DMS153 treated with DMSO at 0.1 percent for 48 hours (cell line): ENCODE measurements around the gene KRTAP5-3.
"Not testable (repeated sequence)": the region's sequence is repeated elsewhere in the genome, so short reads cannot be mapped to it uniquely, and the experiment has no call there.

Experiments
- DNase-seq: peaks from one replicate; lab custom pipeline; 2025; ENCODE audit not compliant: unreplicated experiment; lab: John Stamatoyannopoulos, UW

KRTAP5-3 gene

DNA sequence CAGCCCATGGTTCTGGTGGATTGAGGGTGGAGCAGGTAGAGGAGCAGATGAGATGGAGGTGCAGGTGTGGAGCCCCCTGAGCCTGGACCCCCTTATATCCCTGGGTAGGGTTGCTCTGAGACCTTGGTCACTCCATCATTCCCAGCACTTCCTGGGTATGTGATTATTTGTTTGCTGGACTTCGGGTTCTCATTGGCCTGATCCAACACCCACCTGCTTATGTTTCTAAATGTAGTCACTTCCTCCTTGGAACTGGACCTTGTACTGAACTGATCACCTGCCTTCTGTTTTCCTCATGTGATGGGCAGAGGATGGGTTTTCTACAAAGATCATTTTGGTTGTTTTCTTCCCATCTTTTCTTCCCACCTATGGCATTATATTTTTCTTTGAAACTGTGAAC lies 13.8 kb upstream of the KRTAP5-3 start, which contains the start of gene KRTAP5-4:
Gene KRTAP5-4 (minus strand): TSS at position 53 of the 400 bp plus-strand sequence. CDS start 45 bp downstream, at position 8.
- DNase-seq, result no peak

DNA sequence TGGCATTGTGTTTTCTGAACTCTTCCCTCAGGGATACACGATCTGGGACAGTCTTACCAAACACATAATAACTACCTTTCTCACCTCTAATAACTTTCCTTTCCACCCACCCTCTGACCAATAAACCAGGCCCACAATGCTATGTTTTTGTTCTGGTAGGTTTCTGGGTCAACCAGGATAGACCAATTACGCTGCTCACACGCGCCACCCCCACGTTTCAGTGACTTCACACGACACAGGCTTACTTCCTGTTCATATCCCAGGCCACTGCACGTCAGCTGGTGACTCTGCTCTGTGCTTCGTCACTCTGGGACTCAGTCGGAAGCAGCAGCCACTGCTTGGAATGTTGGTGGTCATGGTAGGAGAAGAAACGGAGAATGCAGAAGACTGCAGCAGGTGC lies 11.2 kb upstream of the KRTAP5-3 start:
- DNase-seq, result no peak

DNA sequence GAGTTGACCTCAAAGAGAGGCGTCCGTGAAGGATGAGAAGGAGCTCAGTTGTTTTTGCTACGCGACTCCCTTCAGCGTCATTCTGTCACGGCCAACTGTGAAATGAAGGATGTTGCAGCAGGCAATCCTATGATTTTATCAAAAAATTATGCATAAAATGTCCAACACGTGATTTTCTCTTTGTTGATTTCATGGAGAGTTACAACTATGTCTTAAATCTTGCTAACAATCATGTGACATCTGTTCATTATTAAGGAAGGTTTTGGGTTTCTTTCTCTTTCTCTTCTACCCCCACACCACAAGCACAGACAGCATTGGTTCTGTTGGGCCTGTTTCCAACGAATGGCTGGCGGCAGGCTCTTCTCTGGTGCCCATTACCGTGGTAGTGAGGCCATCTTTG lies 10.0 kb upstream of the KRTAP5-3 start:
- no peak for DNase-seq

DNA sequence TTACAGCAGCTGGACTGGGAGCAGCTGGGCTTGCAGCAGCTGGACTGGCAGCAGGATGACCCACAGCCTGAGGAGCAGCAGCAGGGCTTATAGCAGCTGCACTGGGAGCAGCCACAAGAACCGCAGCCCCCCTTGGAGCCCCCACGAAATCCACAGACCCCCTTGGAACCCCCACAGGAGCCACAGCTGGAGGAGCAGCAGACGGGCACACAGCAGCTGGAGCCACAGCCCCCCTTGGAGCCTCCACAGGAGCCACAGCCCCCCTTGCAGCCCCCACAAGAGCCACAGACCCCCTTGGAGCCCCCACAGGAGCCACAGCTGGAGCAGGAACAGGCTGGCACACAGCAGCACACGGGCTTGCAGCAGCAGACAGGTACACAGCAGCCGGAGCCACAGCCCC lies 362 bp downstream of the KRTAP5-3 start:
- DNase-seq, result not testable (repeated sequence)

DNA sequence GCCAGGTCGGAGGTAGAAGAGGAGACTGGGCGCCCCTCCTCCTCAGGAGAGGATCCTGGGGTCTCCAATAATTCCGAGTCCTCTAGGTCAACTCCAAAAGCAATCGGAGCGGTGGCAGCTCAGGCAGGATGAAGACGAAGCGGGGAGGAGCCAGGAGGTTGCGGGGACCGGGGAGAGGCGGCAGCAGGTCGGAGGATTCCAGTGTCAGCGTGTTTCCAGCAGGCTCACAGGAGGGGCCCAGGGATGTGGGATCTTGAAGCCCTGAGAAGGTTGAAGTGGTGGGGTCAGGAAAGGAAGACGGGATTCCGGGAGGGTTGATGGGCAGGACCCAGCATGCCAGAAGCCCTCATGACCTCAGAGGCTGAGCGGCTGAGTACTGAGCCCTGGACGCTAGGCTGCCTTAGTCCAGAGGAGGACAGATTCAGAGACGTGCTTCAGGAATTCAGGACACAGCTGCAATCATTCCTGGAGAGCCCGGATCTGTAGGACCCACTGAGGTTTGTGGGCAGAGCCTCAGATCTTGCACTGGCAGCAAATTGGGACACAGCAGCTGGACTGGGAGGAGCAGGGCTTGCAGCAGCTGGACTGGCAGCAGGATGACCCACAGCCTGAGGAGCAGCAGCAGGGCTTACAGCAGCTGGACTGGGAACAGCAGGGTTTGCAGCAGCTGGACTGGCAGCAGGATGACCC lies 962 bp downstream of the KRTAP5-3 start:
- DNase-seq, result not testable (repeated sequence)

DNA sequence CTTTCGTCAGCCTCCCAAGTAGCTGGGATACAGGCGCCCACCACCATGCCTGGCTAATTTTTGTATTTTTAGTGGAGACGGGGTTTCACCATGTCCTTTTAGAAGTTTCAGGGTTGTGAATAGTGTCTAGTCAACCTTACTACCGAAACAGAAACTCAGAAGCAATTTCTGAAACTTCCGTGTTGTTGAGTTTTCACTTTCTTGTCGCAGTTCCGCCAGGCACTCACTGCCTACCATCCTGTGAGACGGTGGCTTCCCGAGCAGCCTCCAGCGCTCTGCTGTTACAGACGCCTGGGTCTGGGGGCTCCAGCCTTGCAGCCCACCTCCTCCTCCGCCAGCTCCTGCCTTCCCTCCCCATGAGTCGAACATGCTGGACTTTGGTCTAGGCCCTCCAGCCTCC lies 2.3 kb downstream of the KRTAP5-3 start:
- not testable (repeated sequence) for DNase-seq

DNA sequence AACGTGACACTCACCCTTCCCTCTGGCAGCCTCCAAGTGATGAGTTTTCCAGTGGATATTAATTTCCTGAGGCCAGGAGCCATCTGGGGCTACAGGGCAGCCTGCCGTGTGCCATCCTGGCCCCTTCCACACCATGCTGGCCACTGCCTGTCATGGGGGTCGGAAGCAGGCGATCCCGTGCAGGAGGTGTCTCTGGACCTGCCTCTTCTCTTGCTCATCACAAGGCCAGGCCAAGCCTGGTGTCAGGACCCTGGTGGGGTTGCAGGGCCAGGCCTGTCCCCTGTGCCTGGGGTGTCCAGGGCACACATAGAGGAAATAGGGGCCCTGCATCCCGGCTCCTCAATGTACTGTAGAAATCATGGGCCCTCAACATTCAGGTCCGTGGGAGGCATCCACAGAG lies 3.6 kb downstream of the KRTAP5-3 start:
- no peak for DNase-seq

DNA sequence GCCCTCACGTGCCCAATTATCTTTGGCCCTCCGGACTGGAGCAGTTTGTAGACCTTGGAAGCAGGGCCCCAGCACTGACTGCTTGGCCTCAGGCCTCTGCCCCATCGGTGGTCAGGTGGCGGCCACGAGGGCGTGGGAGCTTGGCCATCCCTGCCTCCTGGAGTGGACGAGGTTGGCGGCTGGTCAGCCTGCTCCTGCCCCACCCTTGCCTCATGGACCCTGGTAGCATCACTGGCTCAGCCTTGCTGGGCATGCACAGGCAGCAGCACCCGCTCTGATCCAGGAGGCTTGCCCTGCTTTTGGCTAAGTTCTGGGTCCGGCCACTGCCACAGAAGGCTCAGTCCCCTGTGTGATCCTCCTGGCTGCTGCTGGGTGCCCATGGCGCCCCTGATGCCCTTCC lies 4.1 kb downstream of the KRTAP5-3 start:
- no peak for DNase-seq

DNA sequence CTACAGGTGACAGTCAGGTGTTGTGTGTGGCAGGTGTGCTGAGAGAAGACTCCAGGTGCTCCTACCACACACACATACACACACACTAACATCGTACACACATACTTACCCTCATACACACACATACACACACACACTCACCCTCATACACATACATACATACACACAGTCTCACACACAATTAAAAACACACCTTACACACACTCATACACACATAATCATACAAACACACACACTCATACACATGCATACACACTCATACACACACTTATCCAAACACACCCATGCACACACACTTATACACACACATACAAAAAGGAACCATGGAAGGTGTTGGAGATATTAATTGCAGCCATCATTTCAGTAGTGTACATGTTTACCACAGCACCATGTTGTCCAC lies 4.6 kb downstream of the KRTAP5-3 start:
- DNase-seq, result no peak

DNA sequence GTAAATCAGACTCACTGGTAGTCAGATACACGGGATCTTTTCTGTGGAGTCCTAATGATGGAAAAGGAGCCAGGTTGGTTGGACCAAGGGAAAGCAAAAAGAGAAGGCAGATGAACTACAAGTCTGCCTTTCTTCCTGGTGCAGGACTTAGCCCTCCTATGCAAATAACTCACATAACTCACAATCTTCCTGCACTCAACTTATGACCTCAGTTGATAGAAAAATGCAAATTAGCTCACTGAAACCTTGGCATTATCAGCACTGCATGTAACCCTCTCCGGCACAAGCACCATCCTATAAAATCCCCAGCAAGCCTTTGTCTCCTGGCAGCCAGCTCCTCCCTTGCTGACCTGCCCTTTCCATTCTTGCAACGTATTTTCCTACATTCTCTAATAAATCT lies 6.6 kb downstream of the KRTAP5-3 start:
- DNase-seq, result not testable (repeated sequence)

DNA sequence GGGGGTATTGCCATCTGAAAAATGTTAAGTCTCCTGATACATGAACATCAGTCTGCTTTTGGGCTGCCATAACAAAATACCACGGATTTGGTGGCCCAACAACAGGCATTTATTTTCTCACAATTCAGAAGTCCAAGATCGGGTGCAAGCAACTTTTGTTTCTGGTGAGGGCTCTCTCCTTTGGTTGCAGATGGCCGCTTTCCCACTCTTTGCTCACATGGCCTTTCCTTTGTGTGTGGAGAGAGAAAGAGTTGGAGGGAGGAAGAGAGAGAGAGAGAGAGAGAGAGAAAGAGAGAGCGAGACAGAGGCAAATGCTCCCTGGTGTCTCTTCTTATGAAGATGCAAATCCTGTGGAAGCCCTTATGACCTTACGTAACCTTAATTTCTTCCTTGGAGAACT lies 7.6 kb downstream of the KRTAP5-3 start:
- DNase-seq, result no peak

DNA sequence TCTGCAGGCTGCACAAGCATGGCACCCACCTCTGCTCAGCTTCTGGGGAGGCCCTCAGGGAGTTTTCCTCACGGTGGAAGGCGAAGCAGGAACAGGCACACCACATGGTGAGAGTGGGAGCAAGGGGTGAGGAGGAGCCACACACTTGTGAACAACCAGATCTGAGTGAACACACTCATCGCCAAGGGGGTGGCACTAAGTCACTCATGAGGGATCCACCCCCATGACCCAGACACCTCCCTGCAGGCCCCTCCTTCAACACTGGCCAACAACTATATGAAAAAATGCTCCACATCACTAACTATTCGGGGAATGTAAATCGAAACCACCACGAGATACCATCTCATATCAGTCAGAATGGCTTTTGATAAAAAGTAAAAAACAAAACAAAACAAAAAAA lies 9.4 kb downstream of the KRTAP5-3 start:
- no peak for DNase-seq

DNA sequence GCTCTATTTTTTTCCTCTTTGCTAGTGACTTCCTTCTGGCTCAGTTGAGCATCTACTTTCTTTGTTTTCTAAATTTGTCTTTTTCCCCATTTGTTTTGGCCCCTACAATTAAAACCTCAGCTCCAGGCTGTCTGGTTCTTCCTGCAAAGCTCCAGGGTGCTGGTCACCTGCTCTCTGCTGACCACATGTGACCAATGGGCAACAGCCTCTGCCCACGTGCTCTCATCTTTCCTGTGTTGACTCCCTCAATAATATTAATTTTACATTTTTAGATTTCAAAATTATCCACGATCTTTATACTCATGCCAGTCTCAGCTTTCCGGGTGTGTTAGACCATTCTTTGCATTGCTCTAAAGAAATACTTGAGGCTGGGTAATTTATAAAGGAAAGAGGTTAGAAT lies 9.9 kb downstream of the KRTAP5-3 start:
- DNase-seq, result not testable (repeated sequence)

DNA sequence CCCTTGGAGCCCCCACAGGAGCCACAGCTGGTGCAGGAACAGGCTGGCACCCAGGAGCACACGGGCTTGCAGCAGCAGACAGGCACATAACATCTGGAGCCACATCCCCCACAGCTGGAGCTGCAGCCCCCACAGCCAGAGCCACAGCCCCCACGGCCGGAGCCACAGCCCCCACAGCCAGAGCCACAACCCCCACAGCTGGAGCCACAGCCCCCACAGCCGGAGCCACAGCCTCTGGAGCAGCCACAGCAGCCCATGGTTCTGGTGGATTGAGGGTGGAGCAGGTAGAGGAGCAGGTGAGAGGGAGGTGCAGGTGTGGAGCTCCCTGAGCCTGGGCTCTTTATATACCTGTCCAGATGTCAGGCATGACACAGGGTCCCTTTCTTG lies 10.3 kb downstream of the KRTAP5-3 start, which contains the start of gene KRTAP5-2:
Gene KRTAP5-2 (minus strand): TSS at position 301 of the 387 bp plus-strand sequence. CDS start 44 bp downstream, at position 257.
- no peak for DNase-seq

DNA sequence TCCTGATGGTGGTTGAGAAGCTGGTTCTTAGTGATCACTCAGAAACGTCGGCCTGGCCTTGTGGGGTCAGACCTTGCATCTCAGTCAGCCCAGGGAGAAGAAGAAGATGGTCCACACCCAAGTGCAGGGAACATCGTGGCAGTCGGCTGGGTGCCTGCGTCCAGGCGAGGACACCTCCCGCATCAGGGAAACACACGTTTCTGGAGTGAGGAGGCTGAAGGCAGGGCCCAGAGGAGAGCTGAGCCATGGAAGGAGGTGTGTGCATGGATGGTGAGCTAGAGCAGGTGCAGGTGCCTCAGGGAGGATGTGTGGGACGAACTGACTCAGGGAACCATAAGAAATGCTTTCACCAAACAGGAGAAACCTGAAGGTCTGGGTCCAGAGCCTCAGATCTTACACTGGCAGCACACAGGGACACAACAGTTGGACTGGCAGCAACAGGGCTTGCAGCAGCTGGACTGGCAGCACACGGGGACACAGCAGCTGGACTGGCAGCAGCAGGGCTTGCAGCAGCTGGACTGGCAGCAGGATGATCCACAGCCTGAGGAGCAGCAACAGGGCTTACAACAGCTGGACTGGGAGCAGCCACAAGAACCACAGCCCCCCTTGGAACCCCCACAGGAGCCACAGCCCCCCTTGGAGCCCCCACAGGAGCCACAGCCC lies 10.8 kb downstream of the KRTAP5-3 start:
- DNase-seq, result no peak

DNA sequence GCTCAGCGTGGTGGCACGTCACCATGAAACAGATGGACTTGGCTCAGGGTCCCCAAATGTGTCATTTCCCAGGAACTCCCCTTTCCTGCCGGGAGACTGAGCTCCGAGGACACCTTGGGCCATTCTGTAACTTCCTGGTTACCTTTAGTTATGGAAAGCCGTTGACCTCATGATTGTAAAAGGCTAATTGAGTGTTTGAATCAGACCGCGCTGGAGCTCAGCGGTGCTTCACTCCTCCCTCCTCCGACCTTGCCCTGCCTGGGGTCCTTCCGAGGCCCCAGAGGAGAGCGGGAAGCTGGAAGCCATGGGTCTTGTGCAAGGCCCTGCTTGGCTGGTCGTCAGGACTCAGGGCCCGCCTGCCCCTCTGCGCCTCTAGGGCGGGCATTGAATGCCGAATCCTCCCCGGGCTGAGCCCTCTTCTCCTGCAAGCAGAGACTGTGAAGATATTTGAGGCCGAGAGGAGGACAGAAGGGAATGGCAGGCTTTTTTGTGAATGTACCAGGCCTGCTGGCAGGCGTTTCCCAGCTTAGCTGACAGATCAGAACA lies 11.6 kb downstream of the KRTAP5-3 start:
- not testable (repeated sequence) for DNase-seq

DNA sequence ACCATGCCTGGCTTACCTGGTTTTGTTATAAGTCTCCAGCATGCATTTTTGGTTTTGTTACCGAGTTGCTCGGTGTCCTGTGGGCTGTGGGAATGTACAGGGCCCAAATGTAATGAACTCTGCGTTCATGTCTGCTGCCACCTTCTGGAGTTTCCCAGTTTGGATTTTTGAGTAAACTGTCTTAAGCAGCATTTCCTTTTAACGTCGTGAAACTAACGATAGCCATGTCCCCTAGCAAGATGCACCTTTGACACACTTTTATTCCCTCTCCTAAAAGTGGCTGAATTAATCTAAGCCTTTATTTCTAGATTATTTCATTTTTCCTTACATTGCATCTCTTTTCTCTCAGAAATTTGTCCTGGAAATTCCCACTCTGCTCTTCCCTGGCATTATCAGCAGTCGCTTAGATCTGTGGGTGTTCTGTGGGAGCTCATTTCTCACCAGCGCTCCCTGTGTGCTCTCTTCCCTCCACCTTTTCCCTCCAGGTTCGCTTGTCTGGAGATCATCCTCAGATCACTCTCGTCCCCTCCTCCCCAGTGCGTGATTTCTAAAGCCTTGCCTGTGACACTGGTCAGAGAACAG lies 12.2 kb downstream of the KRTAP5-3 start:
- DNase-seq, result not testable (repeated sequence)

DNA sequence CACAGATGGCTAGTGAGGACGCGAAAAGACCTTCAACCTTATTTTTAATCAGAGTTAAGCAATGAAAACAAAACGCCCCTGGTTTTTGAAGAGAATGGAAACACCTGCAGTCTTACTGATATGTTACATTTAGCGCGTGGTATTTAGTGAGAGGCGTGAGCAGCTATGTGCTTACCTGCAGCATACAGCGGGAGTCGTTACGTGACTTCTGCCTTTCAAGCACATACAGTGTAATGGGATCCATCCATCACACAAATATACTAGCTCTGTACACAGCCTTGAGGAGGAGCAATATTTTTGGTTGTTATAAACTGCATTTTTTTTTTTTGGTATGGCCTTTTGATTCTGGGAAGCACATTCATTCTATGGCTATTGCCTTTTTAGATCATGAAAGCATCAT lies 15.6 kb downstream of the KRTAP5-3 start:
- DNase-seq, result no peak

DNA sequence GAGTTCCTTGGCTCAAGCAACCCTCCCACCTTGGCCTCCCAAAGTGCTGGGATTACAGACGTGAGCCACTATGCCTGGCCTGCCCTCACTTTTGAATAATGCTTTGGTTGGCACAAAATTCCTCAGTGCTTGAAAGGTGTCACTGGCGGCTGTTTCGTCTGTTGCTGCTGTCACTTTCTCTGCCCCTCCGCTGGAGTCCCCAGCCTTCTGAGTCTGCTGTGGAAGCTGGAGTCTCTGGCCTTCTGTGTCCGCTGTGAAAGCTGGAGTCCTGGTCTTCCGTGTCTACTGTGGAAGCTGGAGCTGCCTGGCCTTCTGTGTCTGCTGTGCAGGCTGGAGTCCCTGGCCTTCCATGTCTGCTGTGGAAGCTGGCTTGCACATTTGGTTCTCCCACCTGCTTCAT lies 18.3 kb downstream of the KRTAP5-3 start:
- no peak for DNase-seq

DNA sequence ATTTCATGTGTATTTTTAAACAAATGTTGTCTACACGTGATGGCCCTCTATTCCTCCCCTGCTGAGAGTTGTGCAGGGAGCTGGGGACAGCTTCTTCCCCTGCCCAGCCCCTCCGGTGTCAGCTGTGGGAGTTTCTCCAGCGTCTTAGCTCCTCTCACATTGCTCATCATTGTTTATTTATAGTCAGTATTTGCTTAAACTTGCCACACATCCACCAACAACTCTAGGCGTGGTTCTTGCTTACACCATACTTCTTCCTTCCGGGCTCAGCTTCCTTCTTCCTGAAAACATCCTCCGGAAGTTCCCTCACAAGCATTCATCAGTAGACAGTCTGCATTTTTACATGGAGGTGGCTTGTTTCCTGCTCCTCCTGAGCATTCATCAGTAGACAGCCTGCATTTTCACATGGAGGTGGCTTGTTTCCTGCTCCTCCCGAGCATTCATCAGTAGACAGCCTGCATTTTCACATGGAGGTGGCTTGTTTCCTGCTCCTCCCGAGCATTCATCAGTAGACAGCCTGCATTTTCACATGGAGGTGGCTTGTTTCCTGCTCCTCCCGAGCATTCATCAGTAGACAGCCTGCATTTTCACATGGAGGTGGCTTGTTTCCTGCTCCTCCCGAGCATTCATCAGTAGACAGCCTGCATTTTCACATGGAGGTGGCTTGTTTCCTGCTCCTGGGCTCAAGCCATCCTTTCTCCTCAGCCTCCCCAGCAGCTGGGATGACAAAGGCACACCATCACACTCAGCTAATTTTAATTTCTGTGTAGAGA lies 18.9 kb downstream of the KRTAP5-3 start:
- DNase-seq, result not testable (repeated sequence)

DNA sequence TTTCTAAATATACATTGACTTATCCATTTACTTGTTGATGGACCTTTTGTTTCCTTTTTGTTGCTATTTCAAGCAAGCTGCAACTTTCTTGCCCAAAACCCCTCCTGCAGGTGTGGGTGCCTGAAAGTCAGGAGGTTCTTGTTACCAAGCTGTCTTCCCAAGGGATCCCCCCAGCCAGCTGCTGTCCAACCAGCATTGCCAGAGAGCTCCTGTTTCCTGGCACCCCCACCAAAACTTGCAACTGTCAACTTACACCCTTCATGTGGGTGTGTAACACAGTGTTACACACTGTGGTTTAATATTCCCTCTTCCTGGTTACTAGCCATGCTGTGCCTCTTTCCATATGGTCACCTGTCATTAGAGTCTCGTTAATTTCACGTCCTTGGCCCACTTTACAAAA lies 21.6 kb downstream of the KRTAP5-3 start:
- no peak for DNase-seq
